ENCODE data around the gene PTCH2.
A peak's percentile ranks its signal among the peaks of the same experiment; 100 is the strongest.
"Not testable (repeated sequence)": the region's sequence is repeated elsewhere in the genome, so short reads cannot be mapped to it uniquely, and the experiment has no call there.

Gene PTCH2

GRCh38 chr1:44835738-44836675, 7.0 kb downstream of the PTCH2 start:
- DNase-seq: peak; percentile 54

GRCh38 chr1:44834328-44834727, 8.7 kb downstream of the PTCH2 start:
- DNase-seq: no peak

- DNase-seq: no peak
These were observed 10.9 kb downstream of the PTCH2 start for GRCh38 chr1:44832056-44832705.

DNA sequence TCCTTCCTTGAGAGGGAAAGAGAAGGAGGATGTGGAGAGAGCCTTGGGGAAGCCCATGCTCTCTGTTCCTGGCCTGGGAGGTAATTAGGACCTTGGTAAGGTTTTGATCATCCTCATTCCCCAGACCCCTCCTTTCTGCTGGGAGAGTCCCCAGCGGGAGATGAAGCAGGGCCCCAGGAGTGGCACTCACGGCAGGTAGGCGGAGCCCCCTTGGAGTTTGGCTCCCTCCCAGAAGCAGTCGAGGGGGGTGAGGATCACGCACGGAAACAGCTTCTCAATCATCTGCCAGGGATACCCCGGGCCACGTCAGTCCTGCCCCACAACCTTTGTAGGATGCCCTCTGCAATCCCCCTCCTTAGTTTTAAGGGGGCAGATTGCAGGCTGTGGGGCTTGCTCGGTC, 11.5 kb downstream of the PTCH2 start:
- DNase-seq: no peak

GRCh38 chr1:44830900-44831304, 12.2 kb downstream of the PTCH2 start:
- DNase-seq: no peak

GRCh38 chr1:44829506-44830384, 13.3 kb downstream of the PTCH2 start:
- no peak for DNase-seq

- no peak for DNase-seq
These were observed 14.1 kb downstream of the PTCH2 start for GRCh38 chr1:44828841-44829440.

DNA sequence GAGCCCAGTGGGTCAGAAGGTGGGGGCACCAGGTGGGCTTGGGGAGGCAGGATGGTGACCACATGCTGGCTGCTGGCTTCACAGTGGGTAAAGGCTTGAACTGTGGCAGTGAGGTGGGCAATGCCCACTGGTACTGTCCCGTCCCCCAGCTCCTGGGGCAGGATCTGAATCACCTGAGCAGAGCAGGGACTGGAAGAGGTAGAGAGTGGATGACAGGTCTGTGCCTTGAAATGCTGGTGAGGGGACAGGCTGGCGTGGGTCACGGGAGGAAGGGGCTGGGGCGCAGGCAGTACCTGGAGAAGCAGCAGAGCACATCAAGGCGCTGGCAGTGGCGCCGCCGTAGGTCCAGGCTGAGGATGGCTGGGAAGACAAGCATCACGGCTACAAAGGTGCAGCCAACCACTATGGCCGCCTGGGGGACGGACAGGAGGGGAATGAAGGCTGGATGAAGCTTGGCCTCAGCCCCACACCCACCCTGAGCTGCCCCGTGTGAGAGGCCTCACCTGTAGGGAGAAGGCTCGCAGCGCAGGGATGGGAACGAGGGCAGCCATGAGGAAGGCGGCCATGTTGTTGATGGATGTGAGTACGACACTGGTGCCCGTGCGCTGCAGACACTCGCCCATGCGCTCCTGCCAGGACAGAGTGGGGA, 14.9 kb downstream of the PTCH2 start:
- DNase-seq: no peak

GRCh38 chr1:44827197-44828002, 15.7 kb downstream of the PTCH2 start:
- DNase-seq: no peak

DNA sequence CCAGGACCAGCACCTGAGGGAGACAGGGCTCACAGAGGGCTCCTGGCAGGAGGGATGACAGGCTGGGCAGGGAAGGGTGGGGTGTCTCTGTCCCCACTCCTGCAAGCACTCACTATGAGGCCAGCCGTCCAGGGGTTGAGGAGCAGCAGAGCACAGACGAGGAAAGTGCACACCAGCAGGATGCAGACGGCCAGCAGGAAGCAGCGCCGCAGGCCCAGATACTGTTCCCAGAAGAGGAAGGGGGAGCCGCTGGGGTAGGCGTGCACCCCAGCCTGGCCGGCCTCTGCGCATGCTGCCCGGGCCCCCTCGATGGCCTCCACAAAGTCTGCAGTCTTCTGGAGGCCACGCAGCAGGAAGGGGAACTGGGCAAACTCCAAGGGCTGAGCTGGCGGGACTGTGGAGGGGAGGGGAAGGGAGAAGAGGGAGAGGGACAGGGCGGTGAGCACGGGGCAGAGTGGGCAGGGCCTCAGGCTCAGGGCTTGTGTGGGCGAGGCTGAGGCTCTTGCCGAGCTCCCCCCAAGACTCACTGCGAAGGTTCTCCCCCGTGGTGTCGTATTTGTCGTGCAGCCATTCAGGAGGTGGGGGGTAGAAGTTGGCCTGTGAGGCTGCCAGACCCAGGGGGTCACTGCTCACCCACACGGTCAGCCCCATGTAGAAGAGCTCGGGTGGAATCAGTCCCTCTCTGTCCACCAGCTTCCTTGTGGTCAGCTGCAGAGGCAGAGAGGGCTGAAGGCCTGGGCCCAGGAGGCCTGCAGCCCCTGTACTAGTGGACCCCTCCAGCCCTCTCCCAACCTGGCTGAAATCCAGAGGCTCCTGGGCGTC, 16.5 kb downstream of the PTCH2 start:
- no peak for DNase-seq

DNA sequence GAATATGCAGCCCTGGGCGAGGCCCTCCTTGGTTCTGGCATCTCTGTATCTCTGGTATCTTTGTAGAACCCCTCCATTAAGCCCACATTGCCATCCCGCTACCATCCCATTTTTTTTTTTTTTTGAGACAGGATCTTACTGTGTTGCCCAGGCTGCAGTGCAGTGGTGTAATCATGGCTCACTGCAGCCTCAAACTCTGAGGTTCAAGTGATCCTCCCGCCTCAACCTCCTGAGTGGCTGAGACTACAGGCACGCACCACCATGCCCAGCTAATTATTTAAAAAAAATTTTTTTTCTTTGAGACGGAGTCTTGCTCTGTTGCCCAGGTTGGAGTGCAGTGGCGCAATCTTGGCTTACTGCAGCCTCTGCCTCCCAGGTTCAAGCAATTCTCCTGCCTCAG, 18.7 kb downstream of the PTCH2 start:
- not testable (repeated sequence) for DNase-seq

DNA sequence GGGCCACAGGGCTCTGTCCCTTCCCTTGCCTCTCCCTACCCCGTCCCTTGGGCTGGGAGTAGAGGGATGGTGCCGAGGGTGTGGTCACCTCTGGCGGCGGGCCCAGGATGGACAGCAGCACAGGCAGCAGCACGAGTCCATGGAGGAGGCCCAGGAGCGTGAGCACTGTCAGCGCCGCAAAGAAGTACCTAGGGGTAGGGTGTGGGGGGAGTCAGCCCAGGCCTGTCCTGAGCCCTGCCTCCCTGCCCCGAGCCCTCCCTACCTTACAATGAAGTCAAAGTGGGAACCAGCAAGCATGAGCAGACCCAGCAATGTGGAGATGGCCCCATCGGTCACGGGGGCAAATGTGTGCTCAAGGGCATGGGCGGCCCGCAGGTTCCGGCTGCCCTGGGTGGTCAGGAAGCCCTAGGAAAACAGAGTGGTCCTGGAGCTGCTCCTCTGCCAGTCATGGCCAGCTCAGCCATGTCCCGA, 20.0 kb downstream of the PTCH2 start:
- DNase-seq: no peak

GRCh38 chr1:44822131-44822701, 20.8 kb downstream of the PTCH2 start:
- DNase-seq: no peak

- DNase-seq: no peak
These were observed 21.8 kb downstream of the PTCH2 start for GRCh38 chr1:44821240-44821715.

- DNase-seq: no peak
These were observed 22.5 kb downstream of the PTCH2 start for GRCh38 chr1:44820328-44821239.

DNA sequence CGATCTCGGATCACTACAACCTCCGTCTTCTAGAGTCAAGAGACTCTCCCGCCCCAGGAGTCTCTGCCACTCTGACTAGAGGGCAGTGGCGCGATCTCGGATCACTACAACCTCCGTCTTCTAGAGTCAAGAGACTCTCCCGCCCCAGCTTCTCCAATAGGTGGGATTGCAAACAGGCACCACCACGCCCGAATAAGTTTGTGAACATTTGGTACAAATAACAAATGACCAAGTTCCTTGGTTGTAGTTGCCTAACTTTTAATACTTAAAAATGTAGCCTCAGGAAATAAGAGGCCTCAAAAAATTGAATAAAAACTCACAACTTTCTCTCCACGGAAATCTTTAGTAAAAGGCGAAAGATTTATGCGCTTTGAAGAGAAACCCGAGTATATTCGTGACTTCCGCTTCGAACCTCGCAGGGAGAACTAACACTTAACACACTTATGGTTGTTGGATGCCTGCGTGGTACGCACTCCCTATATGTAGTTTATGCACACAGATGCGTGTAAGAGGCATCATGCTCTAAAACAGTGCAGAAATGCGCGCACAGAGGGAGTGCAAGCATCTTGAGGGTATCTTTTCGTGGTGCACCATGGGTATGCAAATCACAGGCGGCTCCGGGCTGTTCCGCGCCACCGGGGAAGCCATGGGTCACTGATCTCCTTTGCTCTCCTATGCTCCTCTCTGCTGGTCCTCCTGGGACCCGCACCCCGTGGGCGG, 23.3 kb downstream of the PTCH2 start:
- DNase-seq: peak; percentile 96

GRCh38 chr1:44819196-44819607, 23.9 kb downstream of the PTCH2 start:
- no peak for DNase-seq

Data from NCI-H226 (cell line).